ENCODE data around the gene ZNF484. TPM values are rescaled to one million over a fixed set of nuclear protein-coding genes. Genes with fewer than 3 reads are reported as not detected.
"Not testable (repeated sequence)": the region's sequence is repeated elsewhere in the genome, so short reads cannot be mapped to it uniquely, and the experiment has no call there.

Gene ZNF484
- total RNA-seq, 6 experiments from 2014 or later, result 5.1 to 7.0 (median 5.6) TPM

- H3K27me3 Mint-ChIP-seq (ENCODE audit: insufficient read depth), result no peaks in the 10 kb centered on the region
- no peak for TF ChIP-seq CTCF (IDR thresholded peaks at IDR 0.05)
- no peaks in the 10 kb centered on the region for H3K4me1 Mint-ChIP-seq (ENCODE audit: low read depth)
- no peak overlapping the region for H3K27ac Mint-ChIP-seq
- peaks cover 91% of the 10 kb centered on the region for H3K9me3 Mint-ChIP-seq
- H3K4me3 Mint-ChIP-seq, result no peak overlapping the region
- no peak for DNase-seq
- peaks cover 90% of the 10 kb centered on the region for H3K36me3 Mint-ChIP-seq (ENCODE audit: low read depth)
Observed at GRCh38 chr9:92846662-92847145, 31.1 kb downstream of the ZNF484 start.

- DNase-seq; H3K4me3 Mint-ChIP-seq; H3K27ac Mint-ChIP-seq; H3K27me3 Mint-ChIP-seq (ENCODE audit: insufficient read depth); H3K4me1 Mint-ChIP-seq (ENCODE audit: low read depth): not testable (repeated sequence)
- H3K36me3 Mint-ChIP-seq (ENCODE audit: low read depth), result peaks cover 42% of the 10 kb centered on the region
- peaks cover 68% of the 10 kb centered on the region for H3K9me3 Mint-ChIP-seq
Observed at GRCh38 chr9:92838411-92838810, 39.4 kb downstream of the ZNF484 start.

GRCh38 chr9:92837191-92837590, 40.6 kb downstream of the ZNF484 start:
- H3K9me3 Mint-ChIP-seq, result peaks cover 65% of the 10 kb centered on the region
- TF ChIP-seq CTCF (IDR thresholded peaks at IDR 0.05), result no peak

GRCh38 chr9:92829420-92829819, 48.4 kb downstream of the ZNF484 start:
- Mint-ChIP-seq H3K27me3 (ENCODE audit: insufficient read depth) (peaks cover 15% of the 10 kb centered on the region), H3K27ac (no peak overlapping the region), H3K4me3 (no peak overlapping the region), H3K36me3 (ENCODE audit: low read depth) (peaks cover 8% of the 10 kb centered on the region), H3K9me3 (peaks cover 13% of the 10 kb centered on the region), H3K4me1 (ENCODE audit: low read depth) (no peaks in the 10 kb centered on the region)
- DNase-seq, result no peak
- TF ChIP-seq CTCF (IDR thresholded peaks at IDR 0.05), result no peak

More at GRCh38 chr9:92837191-92837590, 40.6 kb downstream of the ZNF484 start:
- Mint-ChIP-seq H3K27me3 (ENCODE audit: insufficient read depth) (no peaks in the 10 kb centered on the region), H3K4me1 (ENCODE audit: low read depth) (no peaks in the 10 kb centered on the region), H3K4me3 (no peak overlapping the region), H3K36me3 (ENCODE audit: low read depth) (peaks cover 37% of the 10 kb centered on the region), H3K27ac (no peak overlapping the region)
- DNase-seq, result no peak

- peaks cover 29% of the 10 kb centered on the region for H3K27me3 Mint-ChIP-seq (ENCODE audit: insufficient read depth)
- not testable (repeated sequence) for H3K9me3 Mint-ChIP-seq; H3K36me3 Mint-ChIP-seq (ENCODE audit: low read depth); DNase-seq; H3K27ac Mint-ChIP-seq; H3K4me3 Mint-ChIP-seq; H3K4me1 Mint-ChIP-seq (ENCODE audit: low read depth)
Observed at GRCh38 chr9:92825065-92825464, 52.8 kb downstream of the ZNF484 start.

GRCh38 chr9:92820964-92821363, 56.9 kb downstream of the ZNF484 start:
- no peaks in the 10 kb centered on the region for H3K9me3 Mint-ChIP-seq
- no peak overlapping the region for H3K27ac Mint-ChIP-seq
- H3K4me1 Mint-ChIP-seq (ENCODE audit: low read depth), result no peaks in the 10 kb centered on the region
- peaks cover 29% of the 10 kb centered on the region for H3K27me3 Mint-ChIP-seq (ENCODE audit: insufficient read depth)
- no peaks in the 10 kb centered on the region for H3K36me3 Mint-ChIP-seq (ENCODE audit: low read depth)
- TF ChIP-seq CTCF (IDR thresholded peaks at IDR 0.05), result no peak
- DNase-seq, result no peak
- no peak overlapping the region for H3K4me3 Mint-ChIP-seq

GRCh38 chr9:92819898-92820297, 57.9 kb downstream of the ZNF484 start:
- H3K4me3 Mint-ChIP-seq; H3K27ac Mint-ChIP-seq; DNase-seq; H3K4me1 Mint-ChIP-seq (ENCODE audit: low read depth); H3K36me3 Mint-ChIP-seq (ENCODE audit: low read depth); H3K9me3 Mint-ChIP-seq: not testable (repeated sequence)
- H3K27me3 Mint-ChIP-seq (ENCODE audit: insufficient read depth), result peaks cover 27% of the 10 kb centered on the region

GRCh38 chr9:92809629-92810326, 68.1 kb downstream of the ZNF484 start:
- H3K27me3 Mint-ChIP-seq (ENCODE audit: insufficient read depth), result peaks cover 38% of the 10 kb centered on the region
- DNase-seq, result not testable (repeated sequence)

More at GRCh38 chr9:92809629-92810326, 68.1 kb downstream of the ZNF484 start:
- H3K36me3 Mint-ChIP-seq (ENCODE audit: low read depth); H3K4me3 Mint-ChIP-seq; H3K4me1 Mint-ChIP-seq (ENCODE audit: low read depth); H3K9me3 Mint-ChIP-seq; H3K27ac Mint-ChIP-seq: not testable (repeated sequence)
